Left ventricle myocardium inferior (tissue), 1 donor: ENCODE data around the gene ATP6V1G3. TPM values are rescaled to one million over a fixed set of nuclear protein-coding genes. Genes with fewer than 3 reads are reported as not detected.

Experiments
- DNase-seq: peaks from one replicate; pipeline ENCODE4 v3.0.0-alpha.2; 2020
- H3K27ac ChIP-seq: fragments of 200-600 bp; replicated peaks from 2 replicates; pipeline ENCODE4 v1.8.0; 2021
- H3K27me3 ChIP-seq: fragments of 200-600 bp; 2 replicates; pipeline ENCODE4 v1.8.0; 2021; ENCODE audit warnings: low read depth
- H3K36me3 ChIP-seq: fragments of 200-600 bp; 2 replicates; pipeline ENCODE4 v1.8.0; 2021
- H3K4me1 ChIP-seq: fragments of 200-600 bp; 2 replicates; pipeline ENCODE4 v1.8.0; 2021
- H3K4me3 ChIP-seq: fragments of 200-600 bp; 2 replicates; pipeline ENCODE4 v1.8.0; 2021; ENCODE audit warnings: mild to moderate bottlenecking, moderate library complexity
- H3K9me3 ChIP-seq: fragments of 200-600 bp; replicated peaks from 2 replicates; pipeline ENCODE4 v1.8.0; 2021
- CTCF ChIP-seq: fragments of 200-600 bp; IDR thresholded peaks from 2 replicates; pipeline ENCODE4 v1.8.0; 2021; ENCODE audit warnings: antibody characterized with exemption, mild to moderate bottlenecking, borderline replicate concordance
- intact Hi-C: fragments of 100-400 bp; cut with micrococcal nuclease; formaldehyde crosslinking; loops from one replicate; pipeline ENCODE4 v1.11.0; 2022
- total RNA-seq: library from RNA; stranded (reverse); fragmentation: NEBNext Ultra II Directional; extraction: Animal tissue kit (Norgen Biotek cat#: 25700); gene quantifications from one replicate; pipeline ENCODE4 v1.2.1, GENCODE V29; 2021
- donor health status: DM: no; HTN: yes; CAD: no; lungs with severe emphysema.

Gene ATP6V1G3
- total RNA-seq, 1 donor from 2014 or later = not detected

- DNase-seq = no peak
- Histone ChIP-seq H3K27ac (no peak overlapping the region), H3K36me3 (no peaks in the 10 kb centered on the region), H3K27me3 (no peaks in the 10 kb centered on the region), H3K4me3 (no peak overlapping the region), H3K9me3 (peaks cover 9% of the 10 kb centered on the region), H3K4me1 (no peaks in the 10 kb centered on the region)
- intact Hi-C loops = no loop called here
- TF ChIP-seq CTCF = no peak
Measured at GRCh38 chr1:198575798-198576641, 35.5 kb upstream of the ATP6V1G3 start.

- no peak for TF ChIP-seq CTCF
- no peak for DNase-seq
- H3K4me3 ChIP-seq = no peak overlapping the region
Measured at GRCh38 chr1:198575292-198575691, 34.8 kb upstream of the ATP6V1G3 start.

GRCh38 chr1:198574325-198574724 lies 33.8 kb upstream of the ATP6V1G3 start:
- H3K27ac ChIP-seq = no peak overlapping the region
- no peak for TF ChIP-seq CTCF
- no peaks in the 10 kb centered on the region for H3K27me3 ChIP-seq
- H3K36me3 ChIP-seq = no peaks in the 10 kb centered on the region
- H3K9me3 ChIP-seq = no peaks in the 10 kb centered on the region
- H3K4me1 ChIP-seq = no peaks in the 10 kb centered on the region
- intact Hi-C loops = no loop called here
- no peak overlapping the region for H3K4me3 ChIP-seq
- no peak for DNase-seq

More at GRCh38 chr1:198575292-198575691, 34.8 kb upstream of the ATP6V1G3 start:
- intact Hi-C loops = no loop called here
- Histone ChIP-seq H3K36me3 (no peaks in the 10 kb centered on the region), H3K9me3 (peaks cover 1% of the 10 kb centered on the region), H3K27ac (no peak overlapping the region), H3K4me1 (no peaks in the 10 kb centered on the region), H3K27me3 (no peaks in the 10 kb centered on the region)

GRCh38 chr1:198564716-198565115 lies 24.2 kb upstream of the ATP6V1G3 start:
- no peak overlapping the region for H3K27ac ChIP-seq
- no peaks in the 10 kb centered on the region for H3K9me3 ChIP-seq
- H3K27me3 ChIP-seq = no peaks in the 10 kb centered on the region
- no peaks in the 10 kb centered on the region for H3K36me3 ChIP-seq
- DNase-seq = no peak
- H3K4me3 ChIP-seq = no peak overlapping the region
- no peak for TF ChIP-seq CTCF
- intact Hi-C loops = no loop called here
- H3K4me1 ChIP-seq = no peaks in the 10 kb centered on the region

DNA sequence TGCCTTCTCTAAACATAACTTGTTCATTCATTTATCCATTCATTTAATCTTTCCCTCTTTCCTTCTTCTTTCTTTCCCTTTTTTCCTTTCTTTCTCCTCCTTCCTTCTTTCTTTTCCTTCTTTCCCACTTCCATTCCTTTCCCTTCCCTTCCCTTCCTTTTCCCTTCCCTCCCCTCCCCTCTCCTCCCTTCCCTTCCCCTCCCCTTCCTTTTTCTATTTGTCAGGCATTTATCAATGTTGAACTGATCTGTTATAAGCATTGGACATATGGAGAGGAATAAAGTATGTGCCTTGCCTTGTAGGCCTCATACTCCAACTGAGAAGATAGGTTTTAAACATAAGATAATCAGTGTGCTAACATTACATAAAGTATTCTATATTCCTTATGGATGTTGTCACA lies 23.7 kb upstream of the ATP6V1G3 start:
- no peak overlapping the region for H3K27ac ChIP-seq
- intact Hi-C loops = no loop called here
- no peak for TF ChIP-seq CTCF

More for the DNA sequence above, 23.7 kb upstream of the ATP6V1G3 start:
- no peak for DNase-seq
- no peaks in the 10 kb centered on the region for H3K36me3 ChIP-seq
- no peak overlapping the region for H3K4me3 ChIP-seq
- no peaks in the 10 kb centered on the region for H3K27me3 ChIP-seq
- no peaks in the 10 kb centered on the region for H3K9me3 ChIP-seq
- no peaks in the 10 kb centered on the region for H3K4me1 ChIP-seq
